ENCODE measurements around the gene SNRNP27.

The SNRNP27 gene

DNA sequence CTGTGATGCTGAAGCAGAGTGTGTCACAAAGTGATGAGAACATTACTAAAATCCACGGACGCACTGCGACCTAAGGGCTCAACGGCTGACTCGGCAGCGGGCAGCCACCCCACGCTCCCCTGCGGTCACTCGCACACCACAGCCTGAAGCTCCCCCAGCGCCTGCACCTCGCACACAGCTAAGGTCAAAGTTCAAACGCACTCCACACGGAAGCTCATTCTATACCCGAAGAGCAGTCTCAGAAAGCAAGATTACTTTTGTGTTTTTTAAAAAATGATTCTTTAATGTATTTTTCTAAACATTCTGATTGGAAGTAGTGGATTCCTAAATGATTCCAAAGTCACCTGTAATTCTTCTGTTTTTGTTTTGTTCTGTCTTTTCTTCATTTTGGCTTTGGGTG is 46.0 kb downstream of the SNRNP27 start:
- no peak overlapping the region for H3K4me3 ChIP-seq (ENCODE audit: low read depth, low read length)
- TF ChIP-seq, protein P1, sequence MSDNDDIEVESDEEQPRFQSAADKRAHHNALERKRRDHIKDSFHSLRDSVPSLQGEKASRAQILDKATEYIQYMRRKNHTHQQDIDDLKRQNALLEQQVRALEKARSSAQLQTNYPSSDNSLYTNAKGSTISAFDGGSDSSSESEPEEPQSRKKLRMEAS (IDR thresholded peaks at IDR 0.05; ENCODE audit: low read depth, low read length), result no peak
- TF ChIP-seq MYC (IDR thresholded peaks at IDR 0.05; ENCODE audit: low read depth, low read length) (no peak), POLR2A (IDR thresholded peaks at IDR 0.05; ENCODE audit: extremely low read depth, insufficient read length) (no peak)
- TF ChIP-seq, protein P2, sequence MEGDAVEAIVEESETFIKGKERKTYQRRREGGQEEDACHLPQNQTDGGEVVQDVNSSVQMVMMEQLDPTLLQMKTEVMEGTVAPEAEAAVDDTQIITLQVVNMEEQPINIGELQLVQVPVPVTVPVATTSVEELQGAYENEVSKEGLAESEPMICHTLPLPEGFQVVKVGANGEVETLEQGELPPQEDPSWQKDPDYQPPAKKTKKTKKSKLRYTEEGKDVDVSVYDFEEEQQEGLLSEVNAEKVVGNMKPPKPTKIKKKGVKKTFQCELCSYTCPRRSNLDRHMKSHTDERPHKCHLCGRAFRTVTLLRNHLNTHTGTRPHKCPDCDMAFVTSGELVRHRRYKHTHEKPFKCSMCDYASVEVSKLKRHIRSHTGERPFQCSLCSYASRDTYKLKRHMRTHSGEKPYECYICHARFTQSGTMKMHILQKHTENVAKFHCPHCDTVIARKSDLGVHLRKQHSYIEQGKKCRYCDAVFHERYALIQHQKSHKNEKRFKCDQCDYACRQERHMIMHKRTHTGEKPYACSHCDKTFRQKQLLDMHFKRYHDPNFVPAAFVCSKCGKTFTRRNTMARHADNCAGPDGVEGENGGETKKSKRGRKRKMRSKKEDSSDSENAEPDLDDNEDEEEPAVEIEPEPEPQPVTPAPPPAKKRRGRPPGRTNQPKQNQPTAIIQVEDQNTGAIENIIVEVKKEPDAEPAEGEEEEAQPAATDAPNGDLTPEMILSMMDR (IDR thresholded peaks at IDR 0.05; ENCODE audit: low read depth, low read length), result no peak
- DNase-seq (ENCODE audit: low read depth), result no peak

DNA sequence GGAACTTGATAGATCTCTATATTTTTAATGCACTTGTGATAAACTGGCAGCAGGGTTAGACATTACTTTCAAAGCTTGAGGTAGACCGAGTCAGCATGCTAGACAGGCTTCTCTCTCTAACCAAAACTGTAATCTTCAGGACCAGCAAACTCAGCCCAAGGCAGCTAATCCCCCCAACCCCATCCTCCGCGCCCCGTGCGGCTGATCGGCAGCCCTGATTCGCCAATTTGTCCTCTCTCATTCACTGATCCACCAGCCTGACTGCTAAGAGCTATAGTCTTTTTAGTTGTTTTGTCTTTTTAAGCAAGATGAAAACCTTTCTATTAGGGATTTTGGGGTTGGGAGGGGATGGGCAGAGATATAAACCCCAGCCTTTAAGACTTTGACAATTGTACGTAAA is 46.9 kb downstream of the SNRNP27 start:
- no peak for DNase-seq (ENCODE audit: low read depth)
- TF ChIP-seq, protein P1 (IDR thresholded peaks at IDR 0.05; ENCODE audit: low read depth, low read length), result no peak
- TF ChIP-seq MYC (IDR thresholded peaks at IDR 0.05; ENCODE audit: low read depth, low read length) (no peak), POLR2A (IDR thresholded peaks at IDR 0.05; ENCODE audit: extremely low read depth, insufficient read length) (no peak)
- TF ChIP-seq, protein P2 (IDR thresholded peaks at IDR 0.05; ENCODE audit: low read depth, low read length), result no peak
- no peak overlapping the region for H3K4me3 ChIP-seq (ENCODE audit: low read depth, low read length)

DNA sequence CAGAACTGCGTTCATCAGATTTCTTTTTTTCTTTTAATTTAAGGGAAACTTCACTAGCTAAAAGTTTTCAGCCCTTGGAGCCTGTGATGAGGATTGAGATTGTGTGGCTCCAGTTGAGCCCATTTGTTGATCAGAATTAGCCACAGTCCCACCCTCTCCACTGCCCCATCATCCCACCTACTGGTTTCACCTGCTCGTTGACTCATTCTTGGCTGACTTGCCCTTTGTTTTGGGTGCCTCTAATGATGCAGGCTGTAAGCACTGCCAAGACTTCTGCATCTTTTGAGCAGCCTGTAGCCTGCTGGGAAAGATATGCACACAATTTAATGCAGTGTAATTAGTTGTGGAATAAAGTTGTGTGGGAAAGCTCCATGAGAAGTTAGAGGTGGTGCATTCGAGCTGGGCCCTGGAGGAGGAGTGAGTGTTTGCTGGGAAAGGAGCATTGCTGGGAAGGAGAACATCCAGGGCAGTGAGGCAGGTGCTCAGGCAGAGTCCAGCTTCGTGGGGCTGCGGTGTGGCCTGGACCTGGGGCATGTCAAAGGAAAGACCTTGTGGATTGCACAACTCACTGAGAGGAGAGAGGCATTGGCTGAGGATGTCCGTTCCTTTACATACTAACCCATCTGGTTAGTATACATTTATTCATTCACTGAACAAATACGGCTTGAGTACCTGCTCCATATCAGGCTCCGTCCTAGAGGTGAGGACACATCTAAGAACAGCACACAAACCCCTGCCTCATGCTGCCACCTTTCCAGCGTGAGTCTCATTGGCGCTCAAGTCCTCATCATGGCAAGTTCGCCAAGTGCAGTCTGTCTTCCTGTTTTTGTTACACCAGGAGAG is 49.5 kb downstream of the SNRNP27 start:
- TF ChIP-seq, protein P1 (IDR thresholded peaks at IDR 0.05; ENCODE audit: low read depth, low read length), result no peak
- TF ChIP-seq POLR2A (IDR thresholded peaks at IDR 0.05; ENCODE audit: extremely low read depth, insufficient read length), result no peak
- TF ChIP-seq, protein P2 (IDR thresholded peaks at IDR 0.05; ENCODE audit: low read depth, low read length), result no peak
- no peak for TF ChIP-seq MYC (IDR thresholded peaks at IDR 0.05; ENCODE audit: low read depth, low read length)
- H3K4me3 ChIP-seq (ENCODE audit: low read depth, low read length), result no peak overlapping the region
- no peak for DNase-seq (ENCODE audit: low read depth)

DNA sequence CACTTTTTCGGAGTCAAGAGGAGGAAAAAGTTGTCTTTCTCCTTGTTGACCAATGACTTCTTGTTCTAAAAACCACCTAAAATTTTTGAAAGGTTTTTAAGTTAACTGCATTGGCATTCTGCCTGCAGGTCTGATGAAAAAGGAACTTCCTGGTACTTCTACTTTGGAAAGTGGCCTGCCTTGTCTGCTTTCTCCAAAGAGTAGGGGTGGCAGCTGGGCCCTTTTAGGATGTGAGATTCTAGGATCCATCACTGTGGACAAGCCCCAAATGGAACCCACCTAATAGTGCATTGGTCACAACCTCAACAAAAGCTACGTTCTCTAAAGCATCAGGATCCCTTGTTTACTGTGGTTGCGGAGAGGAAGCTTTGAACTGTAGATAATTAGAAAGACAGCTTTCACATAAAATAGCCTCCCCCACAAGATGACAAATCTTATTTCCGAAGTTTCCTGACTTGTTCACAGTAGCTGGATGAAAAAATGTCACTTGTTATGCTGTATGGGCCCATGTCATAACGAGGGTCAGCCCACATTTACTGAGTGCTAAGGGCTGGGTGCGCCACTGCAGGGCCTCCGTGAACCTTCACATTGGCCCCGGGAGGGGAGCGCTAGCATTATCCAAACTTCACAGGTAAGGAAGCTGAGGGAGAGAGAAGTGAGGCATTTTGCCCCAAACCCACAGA is 50.2 kb downstream of the SNRNP27 start:
- peak; percentile 53 for DNase-seq (ENCODE audit: low read depth)
- TF ChIP-seq, protein P2 (IDR thresholded peaks at IDR 0.05; ENCODE audit: low read depth, low read length), result no peak
- no peak for TF ChIP-seq POLR2A (IDR thresholded peaks at IDR 0.05; ENCODE audit: extremely low read depth, insufficient read length)
- TF ChIP-seq MYC (IDR thresholded peaks at IDR 0.05; ENCODE audit: low read depth, low read length), result no peak
- TF ChIP-seq, protein P1 (IDR thresholded peaks at IDR 0.05; ENCODE audit: low read depth, low read length), result no peak
- H3K4me3 ChIP-seq (ENCODE audit: low read depth, low read length), result no peak overlapping the region

DNA sequence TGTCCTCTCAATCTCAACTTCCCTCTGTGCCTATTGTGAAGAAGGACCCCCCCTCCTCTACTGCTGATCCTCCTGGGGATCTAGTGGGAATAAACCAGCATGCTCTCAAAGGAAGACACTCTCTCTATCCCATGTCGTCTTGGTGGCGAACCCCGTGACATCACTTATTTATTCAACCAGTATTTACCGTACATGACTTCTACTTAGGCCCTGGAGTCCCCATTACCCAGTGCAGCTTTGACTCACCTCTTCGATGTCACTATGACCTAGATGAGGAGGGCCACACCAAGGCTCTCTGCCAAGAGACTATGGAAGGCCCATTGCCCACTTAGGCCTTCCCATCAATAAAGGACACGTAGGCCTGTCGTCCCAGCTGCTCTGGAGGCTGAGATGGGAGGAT is 51.0 kb downstream of the SNRNP27 start:
- H3K4me3 ChIP-seq (ENCODE audit: low read depth, low read length), result no peak overlapping the region
- no peak for TF ChIP-seq MYC (IDR thresholded peaks at IDR 0.05; ENCODE audit: low read depth, low read length)
- TF ChIP-seq, protein P2 (IDR thresholded peaks at IDR 0.05; ENCODE audit: low read depth, low read length), result no peak
- no peak for TF ChIP-seq POLR2A (IDR thresholded peaks at IDR 0.05; ENCODE audit: extremely low read depth, insufficient read length)
- TF ChIP-seq, protein P1 (IDR thresholded peaks at IDR 0.05; ENCODE audit: low read depth, low read length), result no peak
- no peak for DNase-seq (ENCODE audit: low read depth)

All from NB4 (cell line).